ENCODE data around the gene TMOD4. TPM values are rescaled to one million over a fixed set of nuclear protein-coding genes. Genes with fewer than 3 reads are reported as not detected.
A peak's percentile ranks its signal among the peaks of the same experiment; 100 is the strongest.

Gene TMOD4
- polyA plus RNA-seq, 4 donors, result 0.75 to 1.5 (median 1.2) TPM

DNA sequence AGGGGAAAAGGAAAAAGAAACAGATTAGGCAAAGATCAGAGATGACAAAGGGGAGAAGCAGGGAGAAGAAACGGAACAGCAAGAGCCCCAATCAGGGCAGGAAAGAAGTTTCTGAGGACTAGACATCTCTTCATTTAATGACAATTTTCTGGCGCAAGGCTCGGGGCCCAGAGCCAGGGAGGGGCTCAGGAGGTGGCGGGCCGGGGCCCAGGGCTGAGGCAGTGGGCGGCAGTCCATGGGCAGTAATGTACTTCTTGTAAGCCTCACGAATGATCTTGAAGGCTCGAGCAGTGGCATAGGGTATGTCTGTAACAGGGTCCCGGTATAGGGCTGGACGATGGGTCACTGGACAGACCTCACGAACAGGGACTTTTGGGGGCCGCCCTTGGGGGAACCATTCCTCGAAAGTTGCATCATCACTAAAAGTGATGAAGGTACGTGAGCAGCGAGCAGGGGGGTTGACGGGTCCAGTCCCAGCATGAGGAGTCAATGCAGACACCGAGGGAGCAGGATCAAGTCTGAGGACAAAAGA is 799 bp upstream of the TMOD4 start:
- no peak for DNase-seq (ENCODE audit: low read depth in 4 of 4, low spot score in 2 of 4)

DNA sequence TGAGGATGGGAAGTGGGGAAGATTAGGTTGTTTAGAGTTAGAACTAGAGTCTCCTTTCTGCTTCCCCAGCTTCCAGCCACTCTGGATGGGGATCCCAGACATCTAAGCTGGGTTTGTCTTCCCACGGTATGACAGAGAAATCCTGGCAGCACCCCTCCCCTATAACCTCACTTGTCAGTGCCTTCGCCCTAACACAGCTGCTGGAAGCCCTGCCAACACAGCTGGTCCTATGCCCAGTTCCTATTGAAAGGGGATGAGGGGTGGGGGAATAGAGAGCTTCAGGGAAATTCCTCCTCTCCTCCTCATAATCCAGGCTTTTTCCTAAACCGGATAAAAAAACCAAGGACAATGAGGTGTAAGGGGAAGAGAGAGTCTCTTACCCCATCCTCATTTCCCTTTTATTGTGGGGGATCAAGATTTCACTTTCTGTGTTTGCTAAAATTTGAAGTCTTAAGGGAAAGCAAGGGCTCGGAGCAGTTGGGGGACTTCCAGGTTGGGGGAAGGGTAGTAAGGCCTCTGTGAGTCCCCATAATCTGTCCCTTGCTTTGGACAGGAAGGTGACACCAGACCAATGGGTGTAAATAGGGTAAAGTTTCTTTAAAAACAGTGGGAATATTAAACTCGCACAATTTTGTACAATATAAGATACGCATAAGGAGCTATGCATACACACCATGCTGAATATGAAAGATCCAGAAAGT is 590 bp downstream of the TMOD4 start:
- DNase-seq (ENCODE audit: low read depth in 4 of 4, low spot score in 2 of 4), result no peak

DNA sequence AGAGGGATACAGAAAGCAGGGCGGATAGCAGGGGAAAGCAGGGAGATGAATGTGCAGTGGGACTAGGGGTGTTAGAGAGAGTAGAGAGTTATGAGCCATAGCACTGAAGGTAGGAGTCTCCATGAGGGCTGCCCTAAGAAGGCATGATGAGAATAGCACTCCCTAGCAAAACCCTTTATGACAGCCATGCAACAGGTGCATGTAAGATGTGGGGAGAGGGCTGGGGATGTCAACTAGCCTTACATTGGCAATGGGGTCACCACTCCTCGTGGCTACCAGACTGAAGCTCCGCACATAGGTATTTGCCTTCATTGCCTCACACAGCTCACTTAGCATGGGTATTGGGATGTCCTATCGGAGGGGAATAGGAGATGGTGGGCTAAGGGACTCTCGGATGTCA is 4.6 kb downstream of the TMOD4 start:
- DNase-seq (ENCODE audit: low read depth in 4 of 4, low spot score in 2 of 4), result no peak

DNA sequence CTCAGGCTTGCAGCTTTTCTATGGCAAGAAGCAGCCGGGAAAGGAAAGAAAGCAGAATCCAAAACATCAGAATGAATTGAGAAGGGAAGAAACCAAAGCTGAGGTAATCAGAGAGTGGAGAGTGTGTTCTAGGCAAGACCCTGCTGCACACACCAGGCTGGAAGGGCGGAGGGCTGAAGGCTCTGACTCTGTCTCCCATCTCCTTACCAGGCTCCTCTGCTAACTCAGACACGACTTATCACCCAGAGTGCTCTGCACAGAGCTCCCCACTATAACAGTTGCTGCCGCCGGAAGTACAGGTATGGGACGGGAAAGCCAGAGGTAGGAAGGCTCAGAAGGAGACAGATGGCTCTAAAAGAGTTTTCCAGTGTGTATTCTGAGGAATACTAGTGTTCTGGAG is 8.7 kb downstream of the TMOD4 start:
- no peak for DNase-seq (ENCODE audit: low read depth in 4 of 4, low spot score in 2 of 4)

DNA sequence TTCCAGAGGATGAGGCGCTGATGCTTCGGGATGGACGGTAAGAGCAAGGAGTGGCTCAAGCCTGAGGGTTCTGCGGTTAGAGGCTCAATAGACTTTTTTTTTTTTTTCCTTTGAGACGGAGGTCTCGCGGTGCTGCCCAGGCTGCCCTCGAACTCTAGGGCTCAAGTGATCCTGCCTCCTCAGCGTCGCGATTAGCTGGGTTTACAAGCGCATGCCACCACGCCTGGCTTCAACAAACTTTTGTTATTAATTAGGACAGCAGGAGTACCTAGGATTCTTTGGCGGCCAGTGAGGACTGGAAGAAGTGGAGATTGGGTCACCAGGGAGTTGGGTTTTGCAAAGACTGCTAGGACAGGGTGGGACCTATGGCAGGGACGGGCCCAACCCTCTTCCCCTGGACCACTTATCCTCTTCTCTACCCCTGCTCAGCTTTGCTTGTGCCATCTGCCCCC is 9.2 kb downstream of the TMOD4 start:
- no peak for DNase-seq (ENCODE audit: low read depth in 4 of 4, low spot score in 2 of 4)

DNA sequence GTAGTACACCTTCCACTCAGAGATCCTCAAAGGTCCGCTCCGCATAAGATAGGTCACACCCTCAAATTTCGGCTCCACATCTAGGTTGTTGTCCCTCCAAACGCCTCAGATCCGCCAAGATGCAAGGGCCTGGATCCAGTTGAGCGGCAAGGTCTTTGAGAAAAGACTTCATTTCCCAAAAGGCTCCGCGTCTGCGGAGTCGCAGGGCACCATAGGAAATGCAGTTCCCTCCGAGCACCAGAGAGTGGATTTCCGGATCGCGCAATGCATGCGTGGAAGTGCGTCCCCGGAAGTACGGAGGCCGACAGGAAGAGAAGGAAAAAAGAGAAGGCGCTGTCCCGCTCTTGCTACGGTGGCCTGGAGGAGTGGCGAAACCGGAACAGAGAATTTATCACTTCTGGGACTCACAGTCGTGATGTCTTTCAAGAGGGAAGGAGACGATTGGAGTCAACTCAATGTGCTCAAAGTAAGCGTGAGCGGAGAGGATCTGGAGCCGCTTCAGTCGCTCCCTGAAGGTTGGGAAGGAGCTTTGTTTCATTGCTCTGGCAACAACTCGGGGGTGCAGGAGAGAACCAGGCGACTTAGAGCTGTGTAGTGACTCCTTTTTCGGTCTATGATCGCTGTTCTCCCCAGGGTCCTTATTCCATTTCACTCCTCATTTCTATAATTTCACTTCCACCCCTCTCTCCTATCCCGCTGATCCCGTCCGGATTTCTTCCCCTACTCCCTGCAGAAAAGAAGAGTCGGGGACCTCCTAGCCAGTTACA is 9.9 kb downstream of the TMOD4 start, which contains the start of the genes LYSMD1 and SCNM1:
Gene LYSMD1 (minus strand): TSS at position 165 of the 767 bp plus-strand sequence. CDS start 644 bp downstream, outside the sequence.
Gene SCNM1 (plus strand): TSS at position 407 of the 767 bp plus-strand sequence. CDS start 9 bp downstream, at position 416.
- DNase-seq (ENCODE audit: low read depth in 4 of 4, low spot score in 2 of 4), result peak; percentile 94 to 99 (median 97)

DNA sequence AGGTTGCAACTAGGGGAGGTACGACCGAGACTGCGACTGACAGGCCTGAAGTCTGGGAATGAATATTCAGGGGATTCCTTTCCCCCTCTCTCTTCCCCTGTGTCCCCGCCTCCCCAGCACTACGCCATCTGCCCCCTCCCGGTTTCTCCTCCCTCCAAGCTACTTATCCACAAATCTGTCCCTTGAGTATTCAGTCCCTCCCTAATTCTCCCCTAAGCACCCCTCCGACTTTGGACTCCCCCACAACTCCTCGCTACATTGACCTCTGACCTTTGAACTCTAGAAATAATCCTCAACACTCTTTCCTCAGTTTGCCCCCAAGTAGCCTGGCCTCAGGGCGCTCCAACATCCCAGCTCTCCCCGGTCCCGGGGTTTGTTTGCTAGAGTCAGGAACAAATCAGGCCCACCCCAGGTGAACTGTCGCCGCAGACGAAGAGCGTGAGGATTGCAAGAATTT is 10.5 kb downstream of the TMOD4 start:
- DNase-seq (ENCODE audit: low read depth in 4 of 4, low spot score in 2 of 4), result peak in 1 of 4 donors; percentile 89

DNA sequence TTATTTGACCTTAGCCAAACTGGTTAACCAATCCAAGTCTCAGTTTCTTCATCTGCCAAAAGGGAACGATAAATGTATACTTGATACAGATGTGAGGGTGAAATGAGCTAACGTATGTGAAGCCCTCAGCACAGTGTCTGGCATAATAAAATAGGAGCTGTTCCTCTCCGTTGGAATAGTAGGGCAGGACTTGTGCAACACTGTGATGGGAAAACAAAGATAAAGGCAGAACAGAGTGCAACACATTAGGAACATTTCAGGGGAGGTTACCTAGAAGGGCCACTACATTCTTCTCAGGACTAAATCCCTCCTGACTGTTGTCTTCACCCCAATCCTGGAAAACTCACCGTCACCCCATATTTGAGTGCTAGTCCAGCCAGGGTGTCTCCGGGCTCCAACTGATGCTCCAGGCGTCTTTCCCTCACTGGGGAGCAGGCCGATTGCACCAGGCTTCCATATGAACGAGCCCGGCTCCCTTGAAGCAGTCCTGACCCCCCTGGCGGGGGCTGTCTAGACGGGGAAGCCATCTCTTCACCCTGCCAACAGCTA is 11.0 kb downstream of the TMOD4 start:
- no peak for DNase-seq (ENCODE audit: low read depth in 4 of 4, low spot score in 2 of 4)

DNA sequence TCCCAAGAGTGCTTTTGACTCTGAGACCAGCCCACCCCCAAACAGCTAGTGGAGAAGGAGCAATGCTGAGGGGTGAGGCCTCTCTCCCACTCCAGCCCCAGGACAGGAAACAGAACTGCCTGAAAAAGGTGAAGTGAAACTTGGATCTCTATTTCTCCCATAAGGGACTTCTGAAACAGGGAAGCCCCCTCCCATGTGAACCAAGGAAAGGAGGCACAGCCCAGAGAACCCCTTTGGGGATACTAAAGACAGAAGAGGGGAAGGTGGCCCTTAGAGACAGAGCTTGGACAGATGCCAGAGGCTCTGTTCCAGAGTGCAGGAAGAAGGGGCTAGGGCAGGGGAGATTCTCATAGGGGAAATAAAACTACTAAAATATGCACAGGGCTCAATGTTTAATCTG is 16.4 kb downstream of the TMOD4 start:
- no peak for DNase-seq (ENCODE audit: low read depth in 4 of 4, low spot score in 2 of 4)

DNA sequence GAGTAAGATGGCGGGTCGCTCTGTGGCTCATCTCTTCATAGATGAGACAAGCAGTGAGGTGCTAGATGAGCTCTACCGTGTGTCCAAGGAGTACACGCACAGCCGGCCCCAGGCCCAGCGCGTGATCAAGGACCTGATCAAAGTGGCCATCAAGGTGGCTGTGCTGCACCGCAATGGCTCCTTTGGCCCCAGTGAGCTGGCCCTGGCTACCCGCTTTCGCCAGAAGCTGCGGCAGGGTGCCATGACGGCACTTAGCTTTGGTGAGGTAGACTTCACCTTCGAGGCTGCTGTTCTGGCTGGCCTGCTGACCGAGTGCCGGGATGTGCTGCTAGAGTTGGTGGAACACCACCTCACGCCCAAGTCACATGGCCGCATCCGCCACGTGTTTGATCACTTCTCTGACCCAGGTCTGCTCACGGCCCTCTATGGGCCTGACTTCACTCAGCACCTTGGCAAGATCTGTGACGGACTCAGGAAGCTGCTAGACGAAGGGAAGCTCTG is 17.0 kb downstream of the TMOD4 start:
- DNase-seq (ENCODE audit: low read depth in 4 of 4, low spot score in 2 of 4), result no peak

DNA sequence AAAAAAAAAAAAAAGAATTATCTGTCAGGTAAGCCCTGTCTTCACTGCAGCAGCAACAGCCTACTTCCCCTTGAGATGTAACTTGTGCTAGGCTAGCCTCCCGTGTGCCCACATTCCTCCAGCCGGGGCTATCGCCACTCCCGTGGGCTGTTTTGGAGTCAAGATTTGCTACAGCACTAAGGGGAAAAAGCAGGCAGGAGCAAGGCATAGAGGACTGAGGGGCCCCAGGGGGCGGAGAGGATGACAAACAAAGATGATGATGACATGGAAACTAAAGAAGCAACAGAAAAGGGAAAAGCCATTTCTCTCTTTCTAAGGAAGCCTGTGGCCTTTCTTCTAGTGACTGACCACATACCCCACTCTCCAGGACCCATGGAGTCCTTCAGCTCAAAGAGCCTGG is 17.5 kb downstream of the TMOD4 start:
- DNase-seq (ENCODE audit: low read depth in 4 of 4, low spot score in 2 of 4), result no peak

DNA sequence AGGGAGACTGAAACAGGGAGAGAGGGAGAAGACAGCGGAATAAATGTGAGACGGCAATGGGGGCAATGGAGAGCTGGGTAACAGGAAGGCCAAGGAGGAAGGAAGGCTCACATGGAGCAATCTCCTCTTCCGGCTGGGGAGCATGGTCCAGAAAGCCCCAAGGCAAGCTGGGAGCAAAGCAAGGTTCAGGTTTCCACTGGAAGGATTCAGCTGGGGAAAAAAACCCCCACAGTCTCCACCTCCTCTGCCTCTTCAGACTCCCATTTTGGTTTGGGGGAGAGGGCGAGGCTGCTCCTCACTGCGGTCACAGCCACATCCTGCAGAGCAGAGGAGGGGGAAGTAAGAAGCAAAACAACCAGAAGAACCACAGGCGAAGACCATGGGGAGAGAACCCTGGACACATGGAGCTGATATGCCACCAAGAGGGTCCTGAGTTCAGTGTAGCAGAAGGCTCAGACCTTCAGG is 18.7 kb downstream of the TMOD4 start:
- no peak for DNase-seq (ENCODE audit: low read depth in 4 of 4, low spot score in 2 of 4)

DNA sequence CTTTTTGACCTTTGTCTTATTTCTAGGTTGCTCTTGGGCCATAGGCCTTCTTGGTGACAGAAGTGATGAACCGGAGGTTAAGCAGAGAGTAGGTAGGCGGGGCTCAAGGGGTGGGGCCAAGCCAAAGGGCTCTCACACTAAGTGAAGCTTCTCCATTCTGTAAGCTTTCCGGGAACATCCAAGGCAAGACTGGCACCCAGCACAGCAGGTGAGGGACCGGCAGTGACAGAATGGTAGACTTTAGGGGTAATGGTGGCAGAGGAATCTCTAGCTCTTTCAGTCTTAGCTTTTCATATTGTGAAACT is 19.3 kb downstream of the TMOD4 start, which contains the start of gene TNFAIP8L2:
Gene TNFAIP8L2 (plus strand): TSS at position 135 of the 305 bp plus-strand sequence. CDS start 2,049 bp downstream, outside the sequence.
- DNase-seq (ENCODE audit: low read depth in 4 of 4, low spot score in 2 of 4), result no peak

DNA sequence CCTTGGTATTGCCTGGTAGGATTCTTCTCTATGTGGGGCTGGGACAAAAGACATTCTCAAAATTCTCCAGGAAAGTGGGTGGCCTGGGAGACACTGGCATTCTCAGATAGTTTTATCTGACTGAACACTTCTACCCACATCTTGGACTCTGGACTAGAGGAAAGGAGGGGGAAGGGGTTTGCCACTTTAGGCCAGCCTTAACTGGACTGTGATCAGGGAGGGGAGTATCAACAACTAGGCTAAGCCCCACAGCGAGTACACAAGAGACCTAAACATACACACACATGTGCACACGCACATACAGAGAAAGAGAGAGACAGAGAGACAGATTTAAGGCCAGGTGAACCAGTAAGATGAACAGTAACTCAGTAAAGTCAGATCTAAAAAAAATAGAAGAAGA is 28.1 kb downstream of the TMOD4 start:
- DNase-seq (ENCODE audit: low read depth in 4 of 4, low spot score in 2 of 4), result no peak

DNA sequence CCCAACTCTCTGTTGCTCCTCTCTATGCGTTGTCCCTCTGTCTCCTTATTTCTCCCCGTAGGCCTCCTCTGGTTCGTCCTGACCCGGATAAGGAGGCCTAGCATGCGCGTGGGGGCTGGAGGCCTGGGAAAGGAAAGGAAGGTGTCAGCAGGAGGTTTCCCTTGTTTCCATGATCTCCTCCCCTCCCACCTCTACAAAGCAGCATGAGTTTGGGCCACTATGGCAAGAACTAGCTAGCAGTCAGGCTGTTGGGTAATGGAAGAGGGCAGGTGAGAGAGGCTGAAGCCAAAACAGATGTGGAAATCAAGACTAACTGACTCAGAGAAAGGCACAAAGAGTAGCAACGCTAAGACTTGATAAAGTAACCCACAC is 28.7 kb downstream of the TMOD4 start:
- no peak for DNase-seq (ENCODE audit: low read depth in 4 of 4, low spot score in 2 of 4)

DNA sequence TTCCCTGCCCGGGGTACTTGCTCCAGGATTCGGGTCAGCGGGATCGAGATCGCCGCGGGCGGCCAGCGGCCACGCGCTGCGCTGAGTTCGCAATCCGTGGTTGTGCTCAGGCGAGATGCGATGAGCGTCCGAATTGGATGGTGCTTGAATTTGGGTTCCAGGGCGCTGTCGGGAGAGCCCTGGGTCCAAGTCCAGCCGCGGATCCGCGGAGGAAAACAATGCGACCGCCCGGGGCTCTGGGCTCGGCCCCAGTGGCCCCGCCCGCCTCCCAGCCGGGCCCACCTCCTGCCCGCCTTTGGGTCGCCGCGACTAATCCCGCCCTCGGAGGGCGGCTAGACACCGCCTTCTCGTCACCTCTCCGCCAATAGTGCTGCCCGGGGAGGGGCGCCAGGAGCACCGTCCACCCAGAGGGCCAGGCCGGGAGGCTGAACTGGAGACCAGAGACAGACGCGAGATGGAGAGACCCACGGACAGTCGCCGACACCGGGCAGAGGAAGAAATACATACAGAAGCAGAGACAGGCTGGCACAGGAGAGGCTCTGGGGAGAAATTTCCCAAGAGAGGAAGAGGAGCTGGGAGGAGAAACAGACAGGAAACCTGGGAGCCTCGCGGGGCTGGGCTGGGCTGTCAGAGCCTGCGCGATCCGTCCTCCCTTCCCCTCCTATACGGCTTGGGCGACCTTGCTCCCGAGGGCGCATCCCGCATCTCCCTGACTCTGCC is 29.2 kb downstream of the TMOD4 start, which contains the start of gene SEMA6C:
Gene SEMA6C (minus strand): TSS at position 220 of the 720 bp plus-strand sequence. CDS start 4,010 bp downstream, outside the sequence.
- peak in 2 of 4 donors; percentile 89 to 91 for DNase-seq (ENCODE audit: low read depth in 4 of 4, low spot score in 2 of 4)

DNA sequence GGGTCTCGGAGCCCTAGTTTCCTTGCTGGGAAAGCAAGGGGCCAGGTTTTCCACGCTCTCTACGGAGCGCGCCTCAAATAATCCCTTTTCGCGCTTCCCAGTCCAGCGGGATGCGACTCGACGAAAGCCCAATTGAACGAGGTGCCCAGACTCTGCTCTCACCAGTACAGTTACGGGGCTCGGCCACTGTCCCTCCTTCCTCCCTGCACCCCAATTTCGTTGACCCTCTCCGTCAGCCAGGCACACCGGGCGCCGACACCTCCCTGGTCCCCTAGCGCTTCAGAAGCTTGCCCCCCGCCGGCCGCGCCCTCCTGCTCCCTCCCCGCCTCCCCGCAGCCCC is 29.7 kb downstream of the TMOD4 start:
- DNase-seq (ENCODE audit: low read depth in 4 of 4, low spot score in 2 of 4), result no peak

DNA sequence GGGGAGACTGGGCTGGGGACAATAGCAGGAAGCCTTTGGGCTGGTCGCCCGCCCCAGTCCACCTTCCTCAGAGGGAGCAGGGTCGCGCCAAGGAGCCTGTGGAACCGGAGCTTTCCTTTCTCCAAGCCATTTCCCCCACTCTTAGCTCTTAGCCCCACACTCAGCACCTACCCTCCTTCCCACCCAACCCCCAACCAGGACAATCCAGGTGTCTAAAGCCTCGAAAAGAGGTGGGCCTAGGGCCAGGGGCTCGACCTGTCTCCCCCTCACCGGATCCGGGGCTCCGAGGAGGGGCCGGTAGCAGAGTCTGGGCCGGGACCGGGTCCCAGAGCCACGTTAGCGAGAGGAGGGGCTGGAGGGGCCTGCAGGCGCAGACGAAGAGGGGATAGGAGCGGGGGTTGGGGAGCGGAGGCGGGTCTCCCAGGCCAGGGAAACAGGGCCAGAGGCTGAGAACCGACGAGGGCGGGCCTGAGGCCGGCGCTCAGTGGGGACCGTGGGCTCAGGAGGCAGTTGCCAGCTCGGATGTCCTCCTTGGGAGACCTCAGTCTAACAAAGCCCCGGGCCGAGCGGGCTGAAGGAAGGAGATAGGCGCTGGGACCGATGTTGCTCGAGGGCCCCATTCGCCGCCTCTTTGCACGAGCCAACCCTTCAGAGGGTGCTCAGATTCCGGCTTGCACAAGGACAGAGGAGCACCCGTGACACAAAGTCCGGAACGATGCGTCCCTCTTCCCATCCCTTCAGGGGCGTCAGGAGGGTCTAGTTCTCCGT is 30.3 kb downstream of the TMOD4 start:
- peak in 1 of 4 donors; percentile 16 for DNase-seq (ENCODE audit: low read depth in 4 of 4, low spot score in 2 of 4)

DNA sequence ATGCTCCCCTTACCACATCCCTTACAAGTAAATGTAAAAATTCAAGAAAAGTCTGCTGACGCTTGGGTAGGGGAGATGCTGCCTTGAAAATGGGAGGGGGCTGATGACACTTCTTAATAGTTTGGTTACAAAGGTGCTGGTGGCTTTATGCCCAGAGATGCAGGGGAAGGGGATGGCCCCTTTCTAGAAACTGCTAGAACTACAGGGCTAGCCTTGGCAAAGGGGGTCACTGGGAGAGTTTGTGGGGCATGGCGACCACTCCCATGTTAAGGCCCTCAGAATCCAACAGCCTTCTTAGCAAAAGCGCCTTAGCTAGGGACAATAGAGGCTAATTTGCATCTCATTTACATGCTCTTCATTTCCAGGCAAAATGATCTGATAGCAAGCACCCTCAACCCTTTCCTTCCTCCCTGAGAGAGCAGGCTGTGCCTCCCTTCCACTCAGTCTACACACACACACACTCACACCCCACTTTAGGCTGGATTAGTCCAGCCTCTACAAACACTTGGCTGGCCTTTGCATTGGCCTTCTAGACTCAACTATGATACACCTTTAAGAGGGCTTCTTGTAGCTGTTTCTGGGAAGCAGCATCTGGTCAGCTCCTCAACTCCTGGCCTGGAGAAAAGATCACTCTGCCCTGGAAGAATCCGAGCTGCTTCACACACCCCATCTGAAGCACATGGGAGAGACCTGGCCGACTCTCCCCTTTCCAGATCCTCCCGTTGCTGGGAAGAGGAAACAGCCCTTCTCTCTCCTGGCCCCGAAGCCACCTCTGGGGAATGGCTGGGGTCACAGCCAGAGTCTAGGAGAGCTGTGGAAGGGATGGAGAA is 31.1 kb downstream of the TMOD4 start:
- DNase-seq (ENCODE audit: low read depth in 4 of 4, low spot score in 2 of 4), result no peak
